ENCODE data around the gene C6orf47. TPM values are rescaled to one million over a fixed set of nuclear protein-coding genes. Genes with fewer than 3 reads are reported as not detected.

The C6orf47 gene
- total and polyA plus RNA-seq, 4 donors, result 2.0 to 10.8 (median 7.4) TPM

DNA sequence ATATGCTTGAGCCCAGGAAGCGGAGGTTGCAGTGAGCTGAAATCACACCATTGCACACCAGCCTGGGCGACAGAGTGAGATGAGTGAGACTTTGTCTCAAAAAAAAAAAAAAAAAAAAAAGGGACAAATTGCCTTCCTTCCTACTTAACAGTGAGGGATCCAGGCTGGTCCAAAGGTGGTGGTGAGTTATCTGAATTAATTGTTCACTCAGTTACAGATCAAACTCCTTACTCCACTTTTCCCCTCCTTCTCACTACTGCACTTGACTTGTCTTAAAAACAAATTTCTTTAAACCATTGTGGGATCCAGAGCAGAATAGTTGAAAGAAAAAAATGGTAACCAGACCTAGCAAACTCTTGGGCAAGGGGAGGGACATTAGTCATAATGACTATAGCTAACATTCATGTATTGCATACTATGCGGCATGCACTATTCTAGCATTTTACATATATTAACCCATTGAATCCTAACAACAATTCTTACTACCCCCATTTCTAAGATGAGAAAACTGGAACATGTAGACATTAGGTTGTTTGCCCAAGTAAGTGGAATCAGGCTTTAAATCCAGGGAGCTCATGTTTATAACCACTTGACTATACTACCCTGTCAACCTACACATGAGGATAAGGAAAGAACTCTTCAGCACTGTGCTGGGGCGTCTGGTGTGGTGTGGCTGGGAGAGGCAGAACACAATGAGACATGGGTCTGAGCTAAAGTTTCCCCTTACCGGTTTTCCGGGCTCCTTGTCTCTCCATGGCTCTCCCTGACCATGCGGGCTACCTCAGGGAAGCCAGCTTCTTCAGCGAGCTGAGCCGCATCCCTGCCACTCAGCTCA lies 2.8 kb upstream of the C6orf47 start:
- DNase-seq (ENCODE audit: low spot score), result no peak
- Histone ChIP-seq H3K27ac (ENCODE audit: low read depth in 1 of 2, low read length in 2 of 2) (peak overlapping the region; percentile 94 to 96), H3K4me3 (ENCODE audit: low read depth in 1 of 3, low read length in 3 of 3) (peak overlapping the region in 1 of 3 donors; percentile 87), H3K9ac (ENCODE audit: low read depth in 1 of 2, low read length in 2 of 2) (no peak overlapping the region), H3K4me1 (ENCODE audit: control insufficient read depth in 4 of 4, insufficient read depth in 4 of 4, low read length in 3 of 4) (peaks cover 17 to 65% (median 52%) of the 10 kb centered on the region in 4 donors), H3K36me3 (ENCODE audit: control insufficient read depth in 4 of 4, insufficient read depth in 3 of 4, low read depth in 1 of 4, low read length in 3 of 4) (peaks cover 2 to 14% (median 12%) of the 10 kb centered on the region in 4 donors), H3K9me3 (ENCODE audit: control insufficient read depth in 4 of 4, low read length in 3 of 4) (no peaks in the 10 kb centered on the region), H3K27me3 (ENCODE audit: control insufficient read depth in 4 of 4, insufficient read depth in 4 of 4, low read length in 3 of 4) (no peaks in the 10 kb centered on the region)
- WGBS, result 76% methylated on average over 9 of the region's 9 CpGs
- no peak for TF ChIP-seq TAF1 (conservative IDR thresholded peaks at IDR 0.05)
- TF ChIP-seq, protein P1, sequence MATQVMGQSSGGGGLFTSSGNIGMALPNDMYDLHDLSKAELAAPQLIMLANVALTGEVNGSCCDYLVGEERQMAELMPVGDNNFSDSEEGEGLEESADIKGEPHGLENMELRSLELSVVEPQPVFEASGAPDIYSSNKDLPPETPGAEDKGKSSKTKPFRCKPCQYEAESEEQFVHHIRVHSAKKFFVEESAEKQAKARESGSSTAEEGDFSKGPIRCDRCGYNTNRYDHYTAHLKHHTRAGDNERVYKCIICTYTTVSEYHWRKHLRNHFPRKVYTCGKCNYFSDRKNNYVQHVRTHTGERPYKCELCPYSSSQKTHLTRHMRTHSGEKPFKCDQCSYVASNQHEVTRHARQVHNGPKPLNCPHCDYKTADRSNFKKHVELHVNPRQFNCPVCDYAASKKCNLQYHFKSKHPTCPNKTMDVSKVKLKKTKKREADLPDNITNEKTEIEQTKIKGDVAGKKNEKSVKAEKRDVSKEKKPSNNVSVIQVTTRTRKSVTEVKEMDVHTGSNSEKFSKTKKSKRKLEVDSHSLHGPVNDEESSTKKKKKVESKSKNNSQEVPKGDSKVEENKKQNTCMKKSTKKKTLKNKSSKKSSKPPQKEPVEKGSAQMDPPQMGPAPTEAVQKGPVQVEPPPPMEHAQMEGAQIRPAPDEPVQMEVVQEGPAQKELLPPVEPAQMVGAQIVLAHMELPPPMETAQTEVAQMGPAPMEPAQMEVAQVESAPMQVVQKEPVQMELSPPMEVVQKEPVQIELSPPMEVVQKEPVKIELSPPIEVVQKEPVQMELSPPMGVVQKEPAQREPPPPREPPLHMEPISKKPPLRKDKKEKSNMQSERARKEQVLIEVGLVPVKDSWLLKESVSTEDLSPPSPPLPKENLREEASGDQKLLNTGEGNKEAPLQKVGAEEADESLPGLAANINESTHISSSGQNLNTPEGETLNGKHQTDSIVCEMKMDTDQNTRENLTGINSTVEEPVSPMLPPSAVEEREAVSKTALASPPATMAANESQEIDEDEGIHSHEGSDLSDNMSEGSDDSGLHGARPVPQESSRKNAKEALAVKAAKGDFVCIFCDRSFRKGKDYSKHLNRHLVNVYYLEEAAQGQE (IDR thresholded peaks at IDR 0.05), result no peak
- TF ChIP-seq YY1 (IDR thresholded peaks at IDR 0.05), result no peak
- TF ChIP-seq HNF4A (conservative IDR thresholded peaks at IDR 0.05), result no peak
- TF ChIP-seq, protein P2, sequence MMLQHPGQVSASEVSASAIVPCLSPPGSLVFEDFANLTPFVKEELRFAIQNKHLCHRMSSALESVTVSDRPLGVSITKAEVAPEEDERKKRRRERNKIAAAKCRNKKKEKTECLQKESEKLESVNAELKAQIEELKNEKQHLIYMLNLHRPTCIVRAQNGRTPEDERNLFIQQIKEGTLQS (IDR thresholded peaks at IDR 0.05), result no peak
- TF ChIP-seq SP1 (IDR thresholded peaks at IDR 0.05), result no peak
- TF ChIP-seq JUND (IDR thresholded peaks at IDR 0.05), result no peak
- TF ChIP-seq RXRA (IDR thresholded peaks at IDR 0.05), result no peak

DNA sequence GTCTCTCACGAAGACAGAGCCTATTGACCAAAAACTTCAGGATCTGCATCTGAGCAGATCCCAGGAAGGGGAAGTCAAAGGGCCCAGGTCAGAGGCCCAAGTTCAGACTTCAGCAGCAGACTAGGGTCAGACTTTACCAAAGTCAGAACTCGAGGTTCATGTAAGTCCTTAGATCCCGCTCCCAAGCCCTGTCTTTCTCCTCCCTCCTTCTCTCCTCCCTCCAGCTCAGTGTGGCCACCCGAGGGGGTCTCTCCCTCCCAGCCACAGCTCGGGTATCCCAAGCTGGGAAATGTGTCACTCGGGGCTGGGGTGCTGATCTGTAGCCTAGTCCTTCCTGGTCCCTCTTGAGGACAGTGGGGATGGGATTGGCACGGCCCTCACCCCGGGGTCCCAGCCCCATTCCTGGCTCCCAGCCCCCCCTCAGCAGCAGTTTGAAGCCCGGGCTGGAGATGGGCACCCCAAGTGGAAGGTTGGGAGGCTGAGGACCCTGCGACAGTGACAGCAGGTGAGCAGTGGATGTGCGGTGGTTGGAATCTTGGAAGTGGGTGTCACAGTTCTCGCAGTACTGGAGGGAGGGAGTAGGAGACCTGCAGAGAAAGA lies 1.6 kb upstream of the C6orf47 start:
- Histone ChIP-seq H3K36me3 (ENCODE audit: control insufficient read depth in 4 of 4, insufficient read depth in 3 of 4, low read depth in 1 of 4, low read length in 3 of 4) (peaks cover 0 to 7% (median 6%) of the 10 kb centered on the region in 4 donors), H3K27ac (ENCODE audit: low read depth in 1 of 2, low read length in 2 of 2) (no peak overlapping the region), H3K9ac (ENCODE audit: low read depth in 1 of 2, low read length in 2 of 2) (no peak overlapping the region), H3K9me3 (ENCODE audit: control insufficient read depth in 4 of 4, low read length in 3 of 4) (no peaks in the 10 kb centered on the region), H3K4me1 (ENCODE audit: control insufficient read depth in 4 of 4, insufficient read depth in 4 of 4, low read length in 3 of 4) (peaks cover 20 to 70% (median 62%) of the 10 kb centered on the region in 4 donors), H3K27me3 (ENCODE audit: control insufficient read depth in 4 of 4, insufficient read depth in 4 of 4, low read length in 3 of 4) (no peaks in the 10 kb centered on the region), H3K4me3 (ENCODE audit: low read depth in 1 of 3, low read length in 3 of 3) (no peak overlapping the region)
- 90% methylated on average over 12 of the region's 12 CpGs for WGBS
- no peak for DNase-seq (ENCODE audit: low spot score)
- TF ChIP-seq, protein P3, sequence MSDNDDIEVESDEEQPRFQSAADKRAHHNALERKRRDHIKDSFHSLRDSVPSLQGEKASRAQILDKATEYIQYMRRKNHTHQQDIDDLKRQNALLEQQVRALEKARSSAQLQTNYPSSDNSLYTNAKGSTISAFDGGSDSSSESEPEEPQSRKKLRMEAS (IDR thresholded peaks at IDR 0.05), result no peak

DNA sequence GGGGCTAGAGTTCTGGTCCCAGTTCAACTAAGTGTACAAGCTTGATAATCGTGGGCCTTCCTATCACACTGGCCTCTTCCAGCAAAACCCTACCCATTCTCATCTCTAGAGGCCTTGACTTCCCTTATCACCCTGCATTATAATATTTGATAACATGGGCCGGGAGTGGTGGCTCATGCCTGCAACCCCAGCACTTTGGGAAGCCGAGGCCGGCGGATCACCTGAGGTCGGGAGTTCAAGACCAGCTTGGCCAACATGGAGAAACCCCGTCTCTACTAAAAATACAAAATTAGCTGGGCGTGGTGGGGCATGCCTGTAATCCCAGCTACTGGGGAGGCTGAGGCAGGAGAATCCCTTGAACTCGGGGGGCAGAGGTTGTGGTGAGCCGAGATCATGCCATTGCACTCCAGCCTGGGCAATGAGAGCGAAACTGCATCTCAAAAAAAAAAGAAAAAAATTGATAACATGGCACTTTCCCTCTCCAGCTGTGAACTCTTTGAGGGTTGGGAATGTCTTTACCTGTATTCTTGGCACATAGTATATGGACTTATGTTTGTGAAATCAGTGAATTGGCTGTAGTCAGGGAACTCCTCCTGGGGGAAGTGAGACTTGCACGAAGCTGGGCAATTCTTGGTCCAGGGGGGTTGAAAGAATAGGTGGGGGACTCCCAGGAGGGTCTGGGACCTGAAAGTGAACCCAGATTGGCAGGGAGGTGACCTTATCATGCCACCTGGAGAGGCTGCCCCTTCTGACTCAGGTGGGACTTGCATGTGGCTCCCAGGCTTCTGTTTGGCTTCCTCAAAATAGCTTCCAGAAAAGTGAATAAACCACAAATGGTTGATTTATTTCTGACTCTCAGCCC lies 915 bp upstream of the C6orf47 start:
- no peaks in the 10 kb centered on the region for H3K27me3 ChIP-seq (ENCODE audit: control insufficient read depth in 4 of 4, insufficient read depth in 4 of 4, low read length in 3 of 4)
- H3K9ac ChIP-seq (ENCODE audit: low read depth in 1 of 2, low read length in 2 of 2), result peak overlapping the region in 1 of 2 donors; percentile 57
- H3K9me3 ChIP-seq (ENCODE audit: control insufficient read depth in 4 of 4, low read length in 3 of 4), result no peaks in the 10 kb centered on the region
- TF ChIP-seq EGR1 (IDR thresholded peaks at IDR 0.05; ENCODE audit: low read depth in 2 of 2) (no peak), YY1 (IDR thresholded peaks at IDR 0.05) (no peak)
- TF ChIP-seq, protein P3 (IDR thresholded peaks at IDR 0.05), result no peak
- WGBS, result 84% methylated on average over 12 of the region's 12 CpGs
- peaks cover 0 to 7% (median 6%) of the 10 kb centered on the region in 4 donors for H3K36me3 ChIP-seq (ENCODE audit: control insufficient read depth in 4 of 4, insufficient read depth in 3 of 4, low read depth in 1 of 4, low read length in 3 of 4)
- H3K4me1 ChIP-seq (ENCODE audit: control insufficient read depth in 4 of 4, insufficient read depth in 4 of 4, low read length in 3 of 4), result peaks cover 20 to 69% (median 61%) of the 10 kb centered on the region in 4 donors
- DNase-seq (ENCODE audit: low spot score), result no peak
- H3K27ac ChIP-seq (ENCODE audit: low read depth in 1 of 2, low read length in 2 of 2), result peak overlapping the region; percentile 81 to 90
- no peak overlapping the region for H3K4me3 ChIP-seq (ENCODE audit: low read depth in 1 of 3, low read length in 3 of 3)

Data from liver (tissue), 9 donors.